ENCODE results near the gene ARPIN. TPM values are rescaled to one million over a fixed set of nuclear protein-coding genes. Genes with fewer than 3 reads are reported as not detected.

ARPIN gene
- total and polyA plus RNA-seq, 2 experiments from 2014 or later = 0.79 to 2.8 TPM

GRCh38 chr15:89946681-89947299 is 34.0 kb upstream of the ARPIN start:
- H3K27me3 Mint-ChIP-seq (ENCODE audit: insufficient read depth, low read depth, poor library complexity) = no peaks in the 10 kb centered on the region

More at GRCh38 chr15:89946681-89947299, 34.0 kb upstream of the ARPIN start:
- Histone ChIP-seq H3K27me3 (ENCODE audit: insufficient read depth) (no peaks in the 10 kb centered on the region), H3K4me2 (no peak overlapping the region), H3K4me1 (ENCODE audit: insufficient read depth) (no peaks in the 10 kb centered on the region), H3K36me3 (ENCODE audit: insufficient read depth) (no peaks in the 10 kb centered on the region), H3K9me2 (ENCODE audit: insufficient read depth) (no peaks in the 10 kb centered on the region), H2AFZ (no peak overlapping the region), H3F3A (replicated peaks; ENCODE audit: low read depth) (no peaks in the 10 kb centered on the region), H3K4me3 (no peak overlapping the region), H4K20me1 (replicated peaks; ENCODE audit: insufficient read depth) (no peaks in the 10 kb centered on the region), H3K27ac (ENCODE audit: low read depth) (no peak overlapping the region), H3K79me2 (replicated peaks; ENCODE audit: insufficient read depth) (no peaks in the 10 kb centered on the region)
- Mint-ChIP-seq H3K4me3 (no peak overlapping the region), H3K36me3 (ENCODE audit: low read depth) (no peaks in the 10 kb centered on the region), H3K9me3 (no peaks in the 10 kb centered on the region; the same call in 2 of the 3 replicates), H3K4me1 (no peaks in the 10 kb centered on the region), H3K27ac (no peak overlapping the region)
- DNase-seq (ENCODE audit: low spot score) (no peak), ATAC-seq (no peak)
- TF ChIP-seq POLR2AphosphoS5 (IDR thresholded peaks at IDR 0.05; ENCODE audit: low read depth) (no peak), ZNF331 (CRISPR knock-in tag; IDR thresholded peaks at IDR 0.05; ENCODE audit: low read depth) (no peak), STAT1 (IDR thresholded peaks at IDR 0.05; ENCODE audit: unreplicated experiment) (no peak), EZH2 (IDR thresholded peaks at IDR 0.05; ENCODE audit: low read depth, unreplicated experiment) (no peak), CREB1 (CRISPR knock-in tag; IDR thresholded peaks at IDR 0.05; ENCODE audit: low read depth) (no peak), NANOG (IDR thresholded peaks at IDR 0.05; ENCODE audit: borderline replicate concordance) (no peak), ETS1 (IDR thresholded peaks at IDR 0.05) (no peak), CTCF (conservative IDR thresholded peaks at IDR 0.05; ENCODE audit: low read depth in 2 of 2) (no peak), REST (IDR thresholded peaks at IDR 0.05; ENCODE audit: unreplicated experiment) (no peak), EZH2phosphoT487 (IDR thresholded peaks at IDR 0.05; ENCODE audit: unreplicated experiment) (no peak), JUNB (IDR thresholded peaks at IDR 0.05; ENCODE audit: unreplicated experiment) (no peak), ZNF114 (CRISPR knock-in tag; IDR thresholded peaks at IDR 0.05) (no peak)
- TF ChIP-seq, protein P1, sequence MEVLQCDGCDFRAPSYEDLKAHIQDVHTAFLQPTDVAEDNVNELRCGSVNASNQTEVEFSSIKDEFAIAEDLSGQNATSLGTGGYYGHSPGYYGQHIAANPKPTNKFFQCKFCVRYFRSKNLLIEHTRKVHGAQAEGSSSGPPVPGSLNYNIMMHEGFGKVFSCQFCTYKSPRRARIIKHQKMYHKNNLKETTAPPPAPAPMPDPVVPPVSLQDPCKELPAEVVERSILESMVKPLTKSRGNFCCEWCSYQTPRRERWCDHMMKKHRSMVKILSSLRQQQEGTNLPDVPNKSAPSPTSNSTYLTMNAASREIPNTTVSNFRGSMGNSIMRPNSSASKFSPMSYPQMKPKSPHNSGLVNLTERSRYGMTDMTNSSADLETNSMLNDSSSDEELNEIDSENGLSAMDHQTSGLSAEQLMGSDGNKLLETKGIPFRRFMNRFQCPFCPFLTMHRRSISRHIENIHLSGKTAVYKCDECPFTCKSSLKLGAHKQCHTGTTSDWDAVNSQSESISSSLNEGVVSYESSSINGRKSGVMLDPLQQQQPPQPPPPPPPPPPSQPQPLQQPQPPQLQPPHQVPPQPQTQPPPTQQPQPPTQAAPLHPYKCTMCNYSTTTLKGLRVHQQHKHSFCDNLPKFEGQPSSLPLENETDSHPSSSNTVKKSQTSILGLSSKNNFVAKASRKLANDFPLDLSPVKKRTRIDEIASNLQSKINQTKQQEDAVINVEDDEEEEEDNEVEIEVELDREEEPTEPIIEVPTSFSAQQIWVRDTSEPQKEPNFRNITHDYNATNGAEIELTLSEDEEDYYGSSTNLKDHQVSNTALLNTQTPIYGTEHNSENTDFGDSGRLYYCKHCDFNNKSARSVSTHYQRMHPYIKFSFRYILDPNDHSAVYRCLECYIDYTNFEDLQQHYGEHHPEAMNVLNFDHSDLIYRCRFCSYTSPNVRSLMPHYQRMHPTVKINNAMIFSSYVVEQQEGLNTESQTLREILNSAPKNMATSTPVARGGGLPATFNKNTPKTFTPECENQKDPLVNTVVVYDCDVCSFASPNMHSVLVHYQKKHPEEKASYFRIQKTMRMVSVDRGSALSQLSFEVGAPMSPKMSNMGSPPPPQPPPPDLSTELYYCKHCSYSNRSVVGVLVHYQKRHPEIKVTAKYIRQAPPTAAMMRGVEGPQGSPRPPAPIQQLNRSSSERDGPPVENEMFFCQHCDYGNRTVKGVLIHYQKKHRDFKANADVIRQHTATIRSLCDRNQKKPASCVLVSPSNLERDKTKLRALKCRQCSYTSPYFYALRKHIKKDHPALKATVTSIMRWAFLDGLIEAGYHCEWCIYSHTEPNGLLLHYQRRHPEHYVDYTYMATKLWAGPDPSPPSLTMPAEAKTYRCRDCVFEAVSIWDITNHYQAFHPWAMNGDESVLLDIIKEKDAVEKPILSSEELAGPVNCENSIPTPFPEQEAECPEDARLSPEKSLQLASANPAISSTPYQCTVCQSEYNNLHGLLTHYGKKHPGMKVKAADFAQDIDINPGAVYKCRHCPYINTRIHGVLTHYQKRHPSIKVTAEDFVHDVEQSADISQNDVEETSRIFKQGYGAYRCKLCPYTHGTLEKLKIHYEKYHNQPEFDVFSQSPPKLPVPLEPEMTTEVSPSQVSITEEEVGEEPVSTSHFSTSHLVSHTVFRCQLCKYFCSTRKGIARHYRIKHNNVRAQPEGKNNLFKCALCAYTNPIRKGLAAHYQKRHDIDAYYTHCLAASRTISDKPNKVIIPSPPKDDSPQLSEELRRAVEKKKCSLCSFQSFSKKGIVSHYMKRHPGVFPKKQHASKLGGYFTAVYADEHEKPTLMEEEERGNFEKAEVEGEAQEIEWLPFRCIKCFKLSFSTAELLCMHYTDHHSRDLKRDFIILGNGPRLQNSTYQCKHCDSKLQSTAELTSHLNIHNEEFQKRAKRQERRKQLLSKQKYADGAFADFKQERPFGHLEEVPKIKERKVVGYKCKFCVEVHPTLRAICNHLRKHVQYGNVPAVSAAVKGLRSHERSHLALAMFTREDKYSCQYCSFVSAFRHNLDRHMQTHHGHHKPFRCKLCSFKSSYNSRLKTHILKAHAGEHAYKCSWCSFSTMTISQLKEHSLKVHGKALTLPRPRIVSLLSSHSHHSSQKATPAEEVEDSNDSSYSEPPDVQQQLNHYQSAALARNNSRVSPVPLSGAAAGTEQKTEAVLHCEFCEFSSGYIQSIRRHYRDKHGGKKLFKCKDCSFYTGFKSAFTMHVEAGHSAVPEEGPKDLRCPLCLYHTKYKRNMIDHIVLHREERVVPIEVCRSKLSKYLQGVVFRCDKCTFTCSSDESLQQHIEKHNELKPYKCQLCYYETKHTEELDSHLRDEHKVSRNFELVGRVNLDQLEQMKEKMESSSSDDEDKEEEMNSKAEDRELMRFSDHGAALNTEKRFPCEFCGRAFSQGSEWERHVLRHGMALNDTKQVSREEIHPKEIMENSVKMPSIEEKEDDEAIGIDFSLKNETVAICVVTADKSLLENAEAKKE (CRISPR knock-in tag; IDR thresholded peaks at IDR 0.05) = no peak
